SK-N-SH treated with all-trans-retinoic acid at 6 μM for 48 hours (cell line): ENCODE results near the gene GPX4.

Experiments
- ARNTL ChIP-seq: fragments of 450-650 bp; formaldehyde crosslinking; IDR thresholded peaks from 2 replicates; pipeline ENCODE4 v1.5.0; 2020; ENCODE audit warnings: low read depth, mild to moderate bottlenecking, moderate library complexity, borderline replicate concordance
- ESRRG ChIP-seq: fragments of 250-450 bp; sonication (Bioruptor Pico); IDR thresholded peaks from 2 replicates; pipeline ENCODE4 v1.6.1; 2021; ENCODE audit warnings: mild to moderate bottlenecking
- ISL1 ChIP-seq: fragments of 250-450 bp; sonication (Bioruptor Pico); IDR thresholded peaks from 2 replicates; pipeline ENCODE4 v2.1.2; 2022; ENCODE audit warnings: mild to moderate bottlenecking, moderate library complexity
- OSR1 ChIP-seq: fragments of 250-450 bp; sonication (Bioruptor Pico); IDR thresholded peaks from 2 replicates; pipeline ENCODE4 v1.8.0; 2022; ENCODE audit warnings: moderate library complexity, mild to moderate bottlenecking, inconsistent platforms
- RARB ChIP-seq: fragments of 250-450 bp; sonication (Bioruptor Pico); IDR thresholded peaks from 2 replicates; pipeline ENCODE4 v1.8.0; 2021; ENCODE audit warnings: mild to moderate bottlenecking, moderate library complexity
- SNAI2 ChIP-seq: fragments of 250-450 bp; sonication (Bioruptor Pico); IDR thresholded peaks from 2 replicates; pipeline ENCODE4 v1.5.0; 2020; ENCODE audit warnings: mild to moderate bottlenecking, moderate library complexity
- TCF4 ChIP-seq: fragments of 250-450 bp; sonication (Bioruptor Pico); IDR thresholded peaks from 2 replicates; pipeline ENCODE4 v1.8.0; 2021; ENCODE audit warnings: mild to moderate bottlenecking, moderate library complexity, borderline replicate concordance
- TOX ChIP-seq: fragments of 250-450 bp; sonication (Bioruptor Pico); IDR thresholded peaks from 2 replicates; pipeline ENCODE4 v1.8.0; 2021; ENCODE audit warnings: mild to moderate bottlenecking, moderate library complexity, borderline replicate concordance
- ZFP3 ChIP-seq: fragments of 250-450 bp; sonication (Bioruptor Pico); IDR thresholded peaks from 2 replicates; pipeline ENCODE4 v1.5.0; 2020; ENCODE audit warnings: mild to moderate bottlenecking, moderate library complexity
- TF ChIP-seq, protein P1 (sequence below): fragments of 250-450 bp; sonication (Bioruptor Pico); IDR thresholded peaks from 2 replicates; pipeline ENCODE4 v1.8.0; 2020; ENCODE audit warnings: mild to moderate bottlenecking, moderate library complexity, borderline replicate concordance
- TF ChIP-seq, protein P2 (sequence below): fragments of 250-450 bp; sonication (Bioruptor Pico); IDR thresholded peaks from 2 replicates; pipeline ENCODE4 v1.5.1; 2020; ENCODE audit warnings: low read depth, mild to moderate bottlenecking, moderate library complexity
- TF ChIP-seq, protein P3 (sequence below): fragments of 250-450 bp; sonication (Bioruptor Pico); IDR thresholded peaks from 2 replicates; pipeline ENCODE4 v1.5.1; 2021; ENCODE audit warnings: mild to moderate bottlenecking, moderate library complexity
- TF ChIP-seq, protein P4 (sequence below): fragments of 250-450 bp; sonication (Bioruptor Pico); IDR thresholded peaks from 2 replicates; pipeline ENCODE4 v1.8.0; 2021; ENCODE audit warnings: low read depth, mild to moderate bottlenecking, moderate library complexity, borderline replicate concordance

DNA sequence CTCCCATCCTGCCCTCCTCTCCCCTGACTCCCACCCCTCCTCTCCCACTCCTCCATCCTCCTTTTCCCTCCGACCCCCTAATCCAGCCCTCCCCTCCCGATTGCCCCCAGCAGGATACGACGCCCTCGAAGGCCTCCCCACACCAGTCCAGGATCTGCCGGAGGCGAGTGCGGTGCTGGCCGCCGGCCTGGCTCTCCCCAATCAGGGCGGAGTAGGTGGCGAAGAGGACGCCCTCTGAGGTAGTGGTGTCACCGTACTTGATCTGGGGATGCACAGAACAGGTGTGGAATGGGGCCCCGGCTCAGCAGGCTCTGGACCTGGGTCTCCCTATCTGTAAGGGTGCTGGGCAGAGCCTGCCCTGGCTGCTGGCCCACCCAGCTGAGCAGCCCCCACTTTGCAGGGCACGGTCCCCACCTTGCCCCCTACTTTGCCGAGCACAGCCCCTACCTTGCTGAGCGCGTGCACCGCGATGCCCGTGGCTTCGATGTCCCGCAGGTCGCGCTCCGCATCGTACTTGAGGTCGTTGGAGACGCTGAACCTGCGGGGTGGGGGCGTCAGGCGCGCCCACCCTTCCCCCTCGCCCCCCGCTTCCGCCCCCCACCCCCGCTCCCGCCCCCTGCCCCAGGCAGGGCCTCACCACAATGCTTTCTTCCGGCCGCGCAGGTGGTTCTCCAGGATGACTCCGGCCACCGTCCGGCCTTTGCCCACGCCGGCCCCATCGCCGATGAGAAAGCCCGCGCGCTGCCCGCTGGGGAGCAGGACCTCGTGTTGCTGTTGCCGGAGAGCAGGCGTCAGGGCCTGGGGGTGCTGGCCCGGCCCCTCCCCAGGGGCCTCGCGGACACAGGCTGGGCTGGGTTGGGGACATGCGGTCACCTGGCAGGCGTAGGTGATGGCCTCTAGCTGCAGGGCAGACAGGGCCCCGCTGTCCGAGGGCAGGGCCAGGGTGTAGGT lies 18.5 kb downstream of the GPX4 start:
- TF ChIP-seq, protein P1, sequence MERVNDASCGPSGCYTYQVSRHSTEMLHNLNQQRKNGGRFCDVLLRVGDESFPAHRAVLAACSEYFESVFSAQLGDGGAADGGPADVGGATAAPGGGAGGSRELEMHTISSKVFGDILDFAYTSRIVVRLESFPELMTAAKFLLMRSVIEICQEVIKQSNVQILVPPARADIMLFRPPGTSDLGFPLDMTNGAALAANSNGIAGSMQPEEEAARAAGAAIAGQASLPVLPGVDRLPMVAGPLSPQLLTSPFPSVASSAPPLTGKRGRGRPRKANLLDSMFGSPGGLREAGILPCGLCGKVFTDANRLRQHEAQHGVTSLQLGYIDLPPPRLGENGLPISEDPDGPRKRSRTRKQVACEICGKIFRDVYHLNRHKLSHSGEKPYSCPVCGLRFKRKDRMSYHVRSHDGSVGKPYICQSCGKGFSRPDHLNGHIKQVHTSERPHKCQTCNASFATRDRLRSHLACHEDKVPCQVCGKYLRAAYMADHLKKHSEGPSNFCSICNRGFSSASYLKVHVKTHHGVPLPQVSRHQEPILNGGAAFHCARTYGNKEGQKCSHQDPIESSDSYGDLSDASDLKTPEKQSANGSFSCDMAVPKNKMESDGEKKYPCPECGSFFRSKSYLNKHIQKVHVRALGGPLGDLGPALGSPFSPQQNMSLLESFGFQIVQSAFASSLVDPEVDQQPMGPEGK (CRISPR knock-in tag) = no peak
- TF ChIP-seq ARNTL (no peak), ZFP3 (CRISPR knock-in tag) (no peak), TOX (CRISPR knock-in tag) (no peak), TCF4 (no peak), OSR1 (CRISPR knock-in tag) (no peak), ESRRG (no peak), RARB (CRISPR knock-in tag) (no peak), SNAI2 (CRISPR knock-in tag) (no peak), ISL1 (CRISPR knock-in tag) (no peak)
- TF ChIP-seq, protein P2, sequence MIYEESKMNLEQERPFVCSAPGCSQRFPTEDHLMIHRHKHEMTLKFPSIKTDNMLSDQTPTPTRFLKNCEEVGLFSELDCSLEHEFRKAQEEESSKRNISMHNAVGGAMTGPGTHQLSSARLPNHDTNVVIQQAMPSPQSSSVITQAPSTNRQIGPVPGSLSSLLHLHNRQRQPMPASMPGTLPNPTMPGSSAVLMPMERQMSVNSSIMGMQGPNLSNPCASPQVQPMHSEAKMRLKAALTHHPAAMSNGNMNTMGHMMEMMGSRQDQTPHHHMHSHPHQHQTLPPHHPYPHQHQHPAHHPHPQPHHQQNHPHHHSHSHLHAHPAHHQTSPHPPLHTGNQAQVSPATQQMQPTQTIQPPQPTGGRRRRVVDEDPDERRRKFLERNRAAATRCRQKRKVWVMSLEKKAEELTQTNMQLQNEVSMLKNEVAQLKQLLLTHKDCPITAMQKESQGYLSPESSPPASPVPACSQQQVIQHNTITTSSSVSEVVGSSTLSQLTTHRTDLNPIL (CRISPR knock-in tag) = no peak
- TF ChIP-seq, protein P3, sequence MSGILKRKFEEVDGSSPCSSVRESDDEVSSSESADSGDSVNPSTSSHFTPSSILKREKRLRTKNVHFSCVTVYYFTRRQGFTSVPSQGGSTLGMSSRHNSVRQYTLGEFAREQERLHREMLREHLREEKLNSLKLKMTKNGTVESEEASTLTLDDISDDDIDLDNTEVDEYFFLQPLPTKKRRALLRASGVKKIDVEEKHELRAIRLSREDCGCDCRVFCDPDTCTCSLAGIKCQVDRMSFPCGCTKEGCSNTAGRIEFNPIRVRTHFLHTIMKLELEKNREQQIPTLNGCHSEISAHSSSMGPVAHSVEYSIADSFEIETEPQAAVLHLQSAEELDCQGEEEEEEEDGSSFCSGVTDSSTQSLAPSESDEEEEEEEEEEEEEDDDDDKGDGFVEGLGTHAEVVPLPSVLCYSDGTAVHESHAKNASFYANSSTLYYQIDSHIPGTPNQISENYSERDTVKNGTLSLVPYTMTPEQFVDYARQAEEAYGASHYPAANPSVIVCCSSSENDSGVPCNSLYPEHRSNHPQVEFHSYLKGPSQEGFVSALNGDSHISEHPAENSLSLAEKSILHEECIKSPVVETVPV (CRISPR knock-in tag) = no peak
- TF ChIP-seq, protein P4, sequence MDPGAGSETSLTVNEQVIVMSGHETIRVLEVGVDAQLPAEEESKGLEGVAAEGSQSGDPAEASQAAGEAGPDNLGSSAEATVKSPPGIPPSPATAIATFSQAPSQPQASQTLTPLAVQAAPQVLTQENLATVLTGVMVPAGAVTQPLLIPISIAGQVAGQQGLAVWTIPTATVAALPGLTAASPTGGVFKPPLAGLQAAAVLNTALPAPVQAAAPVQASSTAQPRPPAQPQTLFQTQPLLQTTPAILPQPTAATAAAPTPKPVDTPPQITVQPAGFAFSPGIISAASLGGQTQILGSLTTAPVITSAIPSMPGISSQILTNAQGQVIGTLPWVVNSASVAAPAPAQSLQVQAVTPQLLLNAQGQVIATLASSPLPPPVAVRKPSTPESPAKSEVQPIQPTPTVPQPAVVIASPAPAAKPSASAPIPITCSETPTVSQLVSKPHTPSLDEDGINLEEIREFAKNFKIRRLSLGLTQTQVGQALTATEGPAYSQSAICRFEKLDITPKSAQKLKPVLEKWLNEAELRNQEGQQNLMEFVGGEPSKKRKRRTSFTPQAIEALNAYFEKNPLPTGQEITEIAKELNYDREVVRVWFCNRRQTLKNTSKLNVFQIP (CRISPR knock-in tag) = no peak
